Islet precursor cell (in vitro differentiated cells): ENCODE measurements around the gene PLA2G4C.
"Not testable (repeated sequence)": the region's sequence is repeated elsewhere in the genome, so short reads cannot be mapped to it uniquely, and the experiment has no call there.

ENCODE experiments used
- DNase-seq: peaks from one replicate; pipeline ENCODE4 v3.0.0-alpha.2; 2018

PLA2G4C gene

DNA sequence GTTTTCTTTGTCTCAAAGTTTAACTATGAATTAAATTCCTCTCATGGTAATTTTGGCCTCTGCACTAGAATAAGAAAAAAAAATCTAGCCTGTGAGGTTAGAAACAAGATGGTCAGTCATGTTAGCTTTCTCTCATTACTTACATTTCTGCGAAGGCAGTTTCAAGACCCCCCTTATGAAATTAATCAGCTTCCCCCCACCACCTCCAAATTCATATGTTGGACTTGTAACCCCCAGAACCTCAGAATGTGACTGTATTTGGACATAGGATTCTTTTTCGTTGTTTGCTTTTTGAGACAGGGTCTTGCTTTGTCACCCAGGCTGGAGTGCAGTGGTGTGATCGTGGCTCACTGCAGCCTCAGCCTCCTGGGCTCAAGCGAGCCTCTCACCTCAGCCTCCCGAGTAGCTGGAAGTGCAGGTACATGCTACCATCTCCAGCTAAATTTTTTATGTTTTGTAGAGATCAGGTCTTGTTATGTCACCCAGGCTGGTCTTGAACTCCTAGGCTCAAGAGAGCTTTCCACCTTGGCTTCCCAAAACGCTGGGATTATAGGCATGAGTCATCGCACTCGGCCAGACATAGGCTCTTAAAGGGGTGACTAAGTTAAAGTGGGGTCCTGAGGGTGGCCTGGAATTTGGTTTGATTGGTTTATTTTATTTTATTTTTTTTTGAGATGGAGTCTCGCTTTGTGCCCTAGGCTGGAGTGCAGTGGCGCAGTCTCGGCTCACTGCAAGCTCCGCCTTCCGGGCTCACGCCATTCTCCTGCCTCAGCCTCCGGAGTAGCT is 1.4 kb downstream of the PLA2G4C start:
- no peak for DNase-seq

DNA sequence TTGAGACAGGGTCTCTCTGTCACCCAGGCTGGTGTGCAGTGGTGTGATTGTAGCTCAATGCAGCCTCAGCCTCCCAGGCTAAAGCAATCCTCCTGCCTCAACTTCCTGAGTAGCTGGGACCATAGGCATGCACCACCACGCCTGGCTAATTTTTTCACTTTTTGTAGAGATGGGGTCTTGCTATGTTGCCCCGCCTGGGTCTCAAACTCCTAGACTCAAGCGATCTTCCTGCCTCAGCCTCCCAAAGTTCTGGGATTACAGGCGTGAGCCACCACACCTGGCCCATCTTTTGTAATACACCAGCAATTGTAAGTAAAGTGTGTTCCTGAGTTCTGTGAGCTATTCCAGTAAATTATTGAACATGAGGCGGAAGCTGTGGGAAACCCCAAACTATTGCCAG is 6.7 kb downstream of the PLA2G4C start:
- no peak for DNase-seq

DNA sequence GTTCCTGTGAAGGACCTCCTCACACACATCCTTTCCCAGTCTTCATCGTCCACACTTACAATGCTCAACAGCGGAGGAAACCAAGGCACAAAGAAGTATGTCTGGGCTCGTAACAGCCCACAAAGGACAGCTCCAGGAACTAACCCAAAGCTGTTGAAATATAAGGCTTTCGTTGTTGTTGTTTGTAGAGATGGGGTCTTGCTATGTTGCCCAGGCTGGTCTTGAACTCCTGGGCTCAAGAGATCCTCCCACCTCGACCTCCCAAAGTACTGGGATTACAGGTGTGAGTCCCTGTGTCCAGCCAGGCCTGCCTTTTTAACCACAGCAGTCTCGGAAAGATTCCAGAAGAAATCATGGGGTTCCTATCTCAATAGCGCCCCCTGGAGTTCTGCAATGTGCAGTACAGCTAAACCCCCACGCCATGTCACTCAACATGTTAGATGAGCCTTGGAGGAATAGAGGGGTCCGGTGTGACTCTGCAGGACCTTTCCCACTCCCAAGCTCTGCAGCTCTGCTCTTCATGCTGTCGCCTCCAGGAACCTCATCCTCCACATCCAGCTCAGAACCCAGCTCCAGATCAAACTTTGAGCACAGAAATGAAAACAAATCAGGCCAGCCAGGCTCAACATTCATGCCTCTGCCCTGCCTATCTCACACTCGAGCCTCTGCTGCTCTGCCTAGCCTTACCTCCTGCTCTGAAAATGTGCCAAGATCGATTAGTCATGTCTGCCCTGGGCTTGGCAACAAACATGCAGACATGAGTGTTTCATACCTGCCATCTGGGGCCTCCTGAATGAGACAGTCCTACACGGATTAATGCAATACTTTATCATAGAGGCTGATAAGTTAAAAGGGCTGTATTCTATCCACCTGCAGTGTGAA is 7.5 kb downstream of the PLA2G4C start:
- DNase-seq = no peak

DNA sequence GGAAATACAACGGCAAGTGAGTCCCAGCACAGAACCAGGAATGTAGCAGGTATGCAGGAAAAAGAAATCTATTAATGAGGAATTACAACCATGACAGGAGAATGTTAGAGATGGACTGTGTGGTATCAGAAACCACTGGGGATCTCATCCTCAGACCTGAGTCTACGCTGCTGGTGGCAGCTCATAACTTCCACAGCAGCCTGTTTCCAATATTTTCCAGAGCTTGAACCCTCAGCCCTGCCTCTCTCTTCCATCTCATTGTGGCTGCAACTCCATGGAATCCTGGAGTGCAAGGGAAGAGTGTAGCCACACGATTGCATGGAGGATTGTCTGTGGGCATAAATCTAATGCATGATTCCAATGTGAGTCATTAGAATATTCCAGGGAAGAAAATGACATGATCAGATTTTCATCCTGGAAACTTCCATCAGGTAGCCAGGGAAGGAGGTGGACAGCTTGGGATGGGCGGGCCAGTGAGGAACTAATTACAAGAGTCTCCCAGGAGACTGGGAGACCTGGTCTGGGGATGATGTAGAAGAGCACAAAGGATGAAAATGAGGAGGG is 14.9 kb downstream of the PLA2G4C start:
- DNase-seq = no peak

DNA sequence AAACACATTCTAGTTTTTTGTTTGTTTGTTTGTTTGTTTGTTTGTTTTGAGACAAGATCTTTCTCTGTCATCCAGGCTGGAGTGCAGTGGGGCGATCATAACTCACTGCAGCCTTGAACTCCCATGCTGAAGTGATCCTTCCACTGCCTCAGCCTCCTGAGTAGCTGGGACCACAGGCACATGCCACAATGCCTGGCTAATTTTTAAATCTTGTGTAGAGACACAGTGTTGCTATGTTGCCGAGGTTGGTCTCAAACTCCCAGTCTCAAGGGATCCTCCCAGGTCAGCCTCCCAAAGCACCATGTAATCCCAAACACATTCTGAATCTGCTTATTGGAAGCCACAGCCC is 15.8 kb downstream of the PLA2G4C start:
- no peak for DNase-seq

DNA sequence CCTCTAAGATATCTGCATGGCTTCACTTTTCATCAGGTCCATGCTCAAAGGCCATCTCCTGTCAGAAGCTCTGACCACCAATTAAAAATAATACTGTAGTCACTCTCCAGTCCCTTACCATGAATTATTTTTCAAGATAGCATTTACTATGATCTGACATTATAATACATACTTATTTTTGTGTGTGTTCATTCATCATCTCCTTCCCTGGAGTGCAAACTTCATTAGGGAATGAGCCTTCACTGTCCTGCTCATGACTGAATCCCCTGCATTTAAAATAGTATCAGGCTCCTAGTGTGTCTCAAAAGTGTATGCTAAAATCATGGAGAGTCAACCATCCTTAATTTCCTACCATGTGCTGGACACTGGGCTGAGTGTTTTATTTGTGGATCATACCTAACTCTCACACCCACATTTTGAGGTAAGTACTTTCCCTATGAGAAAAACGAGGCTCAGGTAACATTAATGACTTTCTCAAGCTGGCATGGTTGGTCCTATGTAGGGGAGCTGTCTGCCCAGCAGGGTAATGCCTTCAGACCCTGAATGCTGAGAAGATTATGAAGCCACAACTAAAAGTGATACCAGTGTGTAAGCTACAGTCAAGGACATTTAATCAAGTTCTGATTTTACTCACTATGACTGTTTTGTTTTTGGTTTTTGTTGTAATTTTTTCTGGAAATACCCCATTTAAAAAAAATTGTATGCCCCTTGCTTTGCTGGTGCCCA is 16.3 kb downstream of the PLA2G4C start:
- DNase-seq = no peak

DNA sequence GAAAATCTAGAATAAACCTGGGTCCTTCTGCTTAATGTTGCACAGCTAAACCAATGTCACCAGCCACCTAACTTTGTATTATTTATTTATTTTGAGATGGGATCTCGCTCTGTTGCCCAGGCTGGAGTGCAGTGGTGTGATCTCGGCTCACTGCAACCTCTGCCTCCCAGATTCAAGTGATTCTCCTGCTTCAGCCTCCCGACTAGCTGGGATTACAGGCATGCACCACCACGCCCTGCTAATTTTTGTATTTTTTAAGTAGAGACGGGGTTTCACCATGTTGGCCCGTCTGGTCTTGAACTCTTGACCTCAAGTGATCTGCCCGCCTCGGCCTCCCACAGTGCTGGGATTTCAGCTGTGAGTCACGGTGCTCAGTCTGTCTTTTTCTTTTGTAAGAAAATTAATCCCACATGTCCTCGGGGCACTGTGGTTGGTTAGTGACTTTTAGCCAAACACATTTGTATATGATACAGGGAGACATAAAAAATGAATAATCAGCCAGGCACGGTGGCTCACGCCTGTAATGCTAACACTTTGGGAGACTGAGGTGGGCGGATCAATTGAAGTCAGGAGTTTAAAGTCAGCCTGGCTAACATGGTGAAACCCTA is 19.4 kb downstream of the PLA2G4C start:
- not testable (repeated sequence) for DNase-seq

DNA sequence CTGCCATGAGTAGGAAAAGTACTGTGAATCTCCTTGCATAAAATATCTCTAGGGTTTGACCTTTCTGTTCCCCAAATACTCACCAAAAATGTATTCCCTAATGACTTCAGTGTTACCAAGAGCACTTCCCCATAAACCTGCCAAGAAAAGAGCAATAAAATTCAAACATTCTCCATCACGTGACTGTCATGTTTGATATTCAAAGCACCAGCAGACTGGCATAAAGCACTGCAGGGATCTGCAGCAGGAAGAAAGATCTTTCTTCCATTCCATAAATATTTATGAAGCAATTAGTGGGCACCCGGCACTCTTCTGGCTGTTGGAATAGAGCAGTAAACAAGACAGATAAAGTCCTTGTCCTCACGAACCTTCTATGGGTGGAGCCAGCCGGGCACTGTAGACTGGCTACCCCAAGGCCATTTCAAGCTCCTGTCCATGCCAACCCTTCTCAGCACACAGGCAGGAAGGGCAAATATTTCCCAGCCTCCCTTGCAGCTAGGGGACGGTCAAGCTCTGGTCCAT is 20.3 kb downstream of the PLA2G4C start:
- DNase-seq = no peak

DNA sequence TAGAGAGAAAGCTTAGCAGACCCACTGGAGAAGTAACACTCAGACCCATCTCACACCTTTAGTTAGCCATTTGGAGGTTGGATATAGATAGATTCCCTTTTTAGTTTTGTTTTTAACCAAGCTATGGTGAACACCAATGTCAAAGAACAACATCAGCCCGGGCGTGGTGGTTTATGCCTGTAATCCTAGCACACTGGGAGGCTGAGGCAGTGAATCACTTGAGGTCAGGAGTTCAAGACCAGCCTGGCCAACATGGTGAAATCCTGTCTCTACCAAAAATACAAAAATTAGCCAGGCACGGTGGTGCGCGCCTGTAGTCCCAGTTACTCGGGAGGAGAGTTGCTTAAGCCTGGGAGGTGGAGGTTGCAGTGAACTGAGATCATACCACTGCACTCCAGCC is 21.6 kb downstream of the PLA2G4C start:
- DNase-seq = not testable (repeated sequence)

DNA sequence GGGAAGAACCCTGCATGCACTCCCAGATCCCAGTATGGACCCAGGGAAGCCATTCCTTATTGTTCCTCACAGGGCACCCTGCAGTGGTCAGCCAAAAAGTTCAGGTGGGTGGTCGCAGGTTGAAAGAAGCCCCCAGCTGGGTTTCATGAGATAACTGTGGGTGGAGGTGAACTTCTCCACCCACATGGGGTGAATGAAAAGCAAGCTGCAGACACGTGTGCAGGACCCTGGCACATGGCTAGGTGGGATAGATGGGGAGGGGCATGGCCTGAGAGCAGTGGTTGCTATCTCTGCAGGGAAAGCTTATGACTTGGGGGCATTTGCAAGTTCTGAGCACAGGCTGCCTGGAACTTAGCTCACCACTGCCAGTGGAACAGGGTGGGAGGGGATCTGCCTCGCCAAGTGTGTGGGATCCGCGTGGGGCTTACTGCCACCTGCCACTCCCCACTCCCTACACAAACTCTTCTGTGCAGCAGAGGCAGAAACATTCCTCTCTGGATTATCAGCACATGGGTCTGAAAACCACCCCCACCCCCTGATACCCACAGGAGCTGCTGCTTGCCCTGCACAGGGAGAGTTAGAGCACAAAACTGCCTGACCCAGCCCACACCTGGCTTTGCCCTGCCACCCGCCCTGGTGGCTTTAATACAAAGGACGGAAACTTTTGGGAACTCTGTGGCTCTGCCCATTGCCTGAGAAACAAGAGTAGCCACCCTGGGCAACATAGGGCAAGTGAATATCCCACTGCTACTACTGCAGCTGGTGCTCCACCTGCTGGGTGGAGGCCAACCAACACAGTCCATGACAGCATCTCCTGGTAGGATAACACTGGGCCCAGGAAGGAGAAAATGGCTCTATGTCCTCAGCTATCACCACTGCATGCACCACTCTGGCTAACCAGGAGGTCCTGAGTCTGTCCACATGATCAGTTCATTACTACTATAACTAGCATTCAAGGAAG is 24.4 kb downstream of the PLA2G4C start:
- DNase-seq = no peak

DNA sequence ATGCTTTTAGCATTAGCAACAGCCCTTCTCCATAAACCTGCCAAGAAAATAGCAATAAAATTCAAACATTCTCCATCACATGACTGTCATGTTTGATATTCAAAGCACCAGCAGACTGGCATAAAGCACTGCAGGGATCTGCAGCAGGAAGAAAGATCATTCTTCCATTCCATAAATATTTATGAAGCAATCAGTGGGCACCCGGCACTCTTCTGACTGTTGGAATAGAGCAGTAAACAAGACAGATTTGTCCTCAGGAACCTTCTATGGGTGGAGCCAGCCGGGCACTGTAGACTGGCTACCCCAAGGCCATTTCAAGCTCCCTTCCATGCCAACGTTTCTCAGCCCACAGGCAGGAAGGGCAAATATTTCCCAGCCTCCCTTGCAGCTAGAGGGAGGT is 25.5 kb downstream of the PLA2G4C start:
- no peak for DNase-seq

DNA sequence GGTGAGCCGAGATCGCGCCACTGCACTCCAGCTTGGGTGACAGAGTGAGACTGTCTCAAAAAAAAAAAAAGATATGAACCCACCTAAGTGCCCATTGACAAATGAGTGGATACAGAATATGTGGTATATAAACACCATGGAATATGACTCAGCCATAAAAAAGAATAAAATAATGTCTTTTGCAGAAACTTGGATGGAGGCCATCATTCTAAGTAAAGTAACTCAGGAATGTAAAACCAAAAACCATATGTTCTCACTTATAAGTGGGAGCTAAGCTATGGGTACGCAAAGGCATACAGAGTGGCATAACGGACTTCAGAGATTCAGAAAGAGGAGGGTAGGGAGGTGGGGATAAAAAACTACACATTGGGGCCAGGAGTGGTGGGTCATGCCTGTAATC is 29.5 kb downstream of the PLA2G4C start:
- no peak for DNase-seq

DNA sequence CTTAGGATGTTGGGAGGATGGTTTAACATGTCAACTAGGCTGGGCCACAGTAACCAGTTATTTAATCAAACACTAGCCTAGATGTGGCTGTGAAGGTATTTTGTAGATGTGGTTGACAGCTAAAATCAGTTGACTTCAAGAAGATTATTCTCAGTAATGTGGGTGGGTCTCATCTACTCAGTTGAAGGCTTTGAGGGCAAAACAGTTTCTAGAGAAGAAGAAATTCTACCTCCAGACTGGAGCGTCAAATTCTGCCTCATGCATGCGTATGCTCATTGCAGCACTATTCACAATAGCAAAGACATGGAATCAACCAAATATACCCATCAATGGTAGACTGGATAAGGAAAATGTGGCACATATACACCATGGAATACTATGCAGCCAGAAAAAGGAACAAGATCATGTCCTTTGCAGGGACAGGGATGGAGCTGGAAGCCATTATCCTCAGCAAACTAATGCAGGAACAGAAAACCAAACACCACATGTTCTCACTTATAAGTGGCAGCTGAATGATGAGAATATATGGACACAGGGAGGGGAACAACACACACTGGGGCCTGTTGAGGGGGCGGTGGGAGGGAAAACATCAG is 40.3 kb downstream of the PLA2G4C start:
- not testable (repeated sequence) for DNase-seq

DNA sequence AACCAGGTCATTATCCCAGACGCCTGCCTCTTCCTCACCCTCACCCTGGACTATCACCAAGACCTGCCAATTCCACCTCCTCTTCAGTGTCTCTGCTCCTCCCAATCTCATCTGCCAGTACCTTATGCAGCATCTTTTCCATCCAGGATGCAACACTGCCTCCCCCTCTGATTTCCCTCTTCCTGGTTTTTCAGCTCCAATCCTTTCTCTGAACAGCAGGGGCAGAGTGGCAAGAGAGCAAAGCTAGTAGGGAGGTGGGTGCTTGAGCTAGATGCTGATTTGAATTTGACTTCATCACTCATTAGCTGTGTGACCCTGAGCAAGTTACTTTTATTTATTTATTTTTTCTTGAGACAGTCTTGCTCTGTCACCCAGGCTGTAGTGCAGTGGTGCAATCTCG is 41.2 kb downstream of the PLA2G4C start:
- no peak for DNase-seq

DNA sequence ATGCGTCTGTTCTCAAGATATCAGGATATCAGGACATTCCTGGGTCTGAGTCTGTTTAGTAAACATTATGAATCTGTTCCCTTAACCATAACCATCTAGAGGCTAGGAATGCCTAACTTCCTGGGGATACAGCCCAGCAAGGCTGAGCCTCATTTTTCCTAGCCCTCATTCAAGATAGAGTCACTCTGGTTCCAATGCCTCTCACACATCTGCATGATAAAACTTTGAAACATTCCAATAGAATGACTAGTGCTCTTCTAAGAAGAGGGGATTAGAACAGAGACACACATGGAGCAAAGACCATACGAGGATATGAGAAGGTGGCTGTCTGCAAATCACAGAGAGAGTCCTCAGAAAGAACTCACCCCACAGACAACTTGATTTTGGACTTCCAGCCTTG is 46.1 kb downstream of the PLA2G4C start:
- DNase-seq = no peak

DNA sequence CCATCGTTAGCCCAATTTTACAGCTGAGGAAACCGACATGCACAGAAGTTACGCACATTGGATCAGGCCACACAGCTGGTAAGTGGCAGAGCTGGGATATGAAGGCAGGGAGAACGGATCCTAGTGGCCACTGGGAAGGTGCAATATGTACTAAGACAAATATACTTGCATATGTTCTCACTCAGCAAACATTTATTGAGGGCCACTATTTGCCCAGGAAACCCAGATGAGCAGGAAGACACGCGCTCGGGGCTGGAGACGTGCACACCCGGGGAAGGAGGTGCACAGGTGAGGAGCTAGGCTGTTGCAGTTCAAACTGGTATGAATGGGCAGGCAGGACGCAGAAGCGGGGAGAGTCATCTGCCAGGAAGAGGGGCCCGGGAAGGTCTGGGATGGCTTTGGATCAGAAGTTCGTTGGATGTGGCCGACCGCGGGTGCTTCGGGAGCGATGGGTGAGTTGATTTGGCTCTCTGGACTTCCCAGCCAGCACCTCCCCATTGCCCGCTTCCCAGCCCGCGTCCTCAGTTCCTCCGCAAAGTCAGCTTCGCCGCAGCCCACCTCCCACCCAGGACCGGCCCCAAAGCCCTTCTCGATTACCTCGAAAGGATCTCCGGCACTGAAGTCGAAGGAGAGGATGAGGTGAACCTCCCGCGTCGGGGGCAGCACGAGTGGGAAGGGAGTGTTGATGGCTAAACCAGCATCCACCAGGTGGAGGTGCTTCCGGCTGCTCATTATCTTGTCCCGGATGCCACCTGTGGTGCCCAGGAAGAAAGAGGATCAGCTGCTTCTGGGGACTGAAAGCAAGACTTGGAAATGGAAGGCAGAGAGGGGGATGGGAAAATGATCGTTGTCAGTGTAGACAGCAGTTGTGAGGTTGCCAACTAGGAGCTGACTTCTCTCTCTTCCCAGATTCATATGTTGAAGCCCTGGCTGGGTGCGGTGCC is 48.9 kb downstream of the PLA2G4C start:
- no peak for DNase-seq

DNA sequence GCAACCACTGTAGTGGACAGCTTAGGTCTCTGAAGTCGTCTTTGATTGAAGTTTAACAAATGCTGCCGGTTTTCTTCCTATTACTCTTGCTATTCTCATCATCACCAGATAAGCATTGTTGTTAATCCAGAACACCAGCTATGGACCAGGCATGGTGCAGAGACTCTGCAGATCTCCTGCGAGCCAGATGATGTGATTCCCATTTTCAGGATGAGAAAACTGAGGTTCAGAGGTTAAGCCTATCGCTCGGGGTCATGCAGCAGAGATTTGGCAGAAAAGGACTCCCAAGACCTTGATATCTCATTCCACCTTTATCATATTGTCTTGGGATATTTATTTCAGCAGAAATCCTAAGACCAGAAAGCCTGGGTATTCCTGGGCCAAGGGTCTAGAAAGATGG is 50.2 kb downstream of the PLA2G4C start:
- no peak for DNase-seq

DNA sequence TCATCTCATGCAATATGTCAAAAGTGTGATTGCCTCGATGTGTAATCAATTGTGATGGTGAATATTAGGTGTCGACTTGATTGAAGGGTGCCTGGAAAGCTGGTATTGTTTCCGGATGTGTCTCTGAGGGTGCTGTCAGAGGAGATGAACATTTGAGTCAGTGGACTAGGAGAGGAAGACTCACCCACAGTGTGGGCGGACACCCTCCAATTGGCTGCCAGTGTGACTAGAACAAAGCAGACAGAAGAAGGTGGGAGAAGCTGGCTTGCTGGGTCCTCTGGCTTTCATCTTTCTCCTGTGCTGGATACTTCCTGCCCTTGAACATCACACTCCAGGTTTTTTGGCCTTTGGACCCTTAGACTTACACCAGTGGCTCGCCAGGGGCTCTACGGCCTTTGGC is 51.3 kb downstream of the PLA2G4C start:
- DNase-seq = no peak

DNA sequence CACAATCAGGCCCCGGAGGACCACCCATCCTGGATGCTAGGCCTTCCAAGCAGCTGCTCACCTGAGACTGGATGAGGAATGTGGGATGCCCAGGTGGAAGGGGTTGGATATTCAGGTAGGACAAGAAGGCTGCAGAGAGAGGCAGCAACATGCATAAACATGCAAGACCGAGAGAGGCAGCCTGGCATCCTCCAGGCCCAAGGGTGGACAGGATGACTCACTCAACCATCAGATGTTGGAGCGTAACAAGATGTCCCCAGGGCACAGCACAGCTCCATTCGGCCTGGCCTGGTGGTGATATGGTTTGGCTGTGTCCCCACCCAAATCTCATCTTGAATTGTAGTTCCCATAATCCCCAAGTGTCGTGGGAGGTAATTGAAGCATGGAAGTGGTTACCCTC is 56.8 kb downstream of the PLA2G4C start:
- no peak for DNase-seq

DNA sequence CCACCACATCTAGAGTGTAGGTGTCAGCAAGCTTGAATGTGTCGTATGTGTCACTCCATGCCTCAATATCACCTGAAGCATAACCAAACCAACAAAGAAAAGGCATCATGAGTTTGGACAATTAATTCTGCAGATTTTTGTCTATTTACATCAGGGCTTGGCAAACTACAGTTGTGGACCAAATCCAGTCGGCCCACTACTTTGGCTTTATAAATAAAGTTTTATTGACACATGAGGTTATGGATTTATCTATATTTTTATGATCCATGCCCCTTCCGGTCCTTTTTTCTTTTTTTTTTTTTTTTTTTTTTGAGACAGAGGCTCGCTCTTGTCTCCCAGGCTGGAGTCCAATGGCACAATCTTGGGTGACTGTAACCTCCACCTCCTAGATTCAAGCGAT is 57.5 kb downstream of the PLA2G4C start:
- no peak for DNase-seq
